ENCODE measurements around the gene KIF26A.

Gene KIF26A

DNA sequence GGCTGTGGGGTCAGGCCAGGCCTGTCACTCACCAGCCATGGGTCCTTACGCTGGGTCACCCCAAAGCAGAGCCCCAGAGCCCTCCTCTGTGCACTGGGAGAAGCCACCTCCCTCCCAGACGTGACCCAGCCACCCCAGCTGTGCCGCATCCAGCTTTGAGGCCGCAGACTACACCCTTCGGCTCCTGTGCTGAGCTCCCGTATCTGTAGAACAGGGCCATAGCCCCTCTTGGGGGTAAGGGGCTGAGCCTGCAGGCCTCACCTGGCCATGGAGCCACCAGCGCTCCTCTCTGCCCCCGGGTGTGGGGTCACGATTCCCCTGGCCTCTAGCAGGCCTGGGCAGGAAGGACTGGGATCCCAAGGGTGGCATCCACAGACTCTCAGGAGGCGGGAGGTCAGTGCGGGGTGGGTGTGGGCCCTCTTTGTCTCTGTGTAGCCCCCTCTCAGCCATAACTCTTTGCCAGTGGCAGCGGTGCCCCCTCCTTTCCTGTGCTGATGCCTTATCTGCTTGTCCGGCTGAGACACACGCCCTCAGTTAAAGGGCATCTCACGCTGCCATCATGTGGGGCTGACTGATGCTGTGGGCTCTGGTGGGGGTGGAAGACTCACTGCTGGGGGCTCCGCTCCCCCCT is 36.6 kb upstream of the KIF26A start:
- no peak for FAIRE-seq

DNA sequence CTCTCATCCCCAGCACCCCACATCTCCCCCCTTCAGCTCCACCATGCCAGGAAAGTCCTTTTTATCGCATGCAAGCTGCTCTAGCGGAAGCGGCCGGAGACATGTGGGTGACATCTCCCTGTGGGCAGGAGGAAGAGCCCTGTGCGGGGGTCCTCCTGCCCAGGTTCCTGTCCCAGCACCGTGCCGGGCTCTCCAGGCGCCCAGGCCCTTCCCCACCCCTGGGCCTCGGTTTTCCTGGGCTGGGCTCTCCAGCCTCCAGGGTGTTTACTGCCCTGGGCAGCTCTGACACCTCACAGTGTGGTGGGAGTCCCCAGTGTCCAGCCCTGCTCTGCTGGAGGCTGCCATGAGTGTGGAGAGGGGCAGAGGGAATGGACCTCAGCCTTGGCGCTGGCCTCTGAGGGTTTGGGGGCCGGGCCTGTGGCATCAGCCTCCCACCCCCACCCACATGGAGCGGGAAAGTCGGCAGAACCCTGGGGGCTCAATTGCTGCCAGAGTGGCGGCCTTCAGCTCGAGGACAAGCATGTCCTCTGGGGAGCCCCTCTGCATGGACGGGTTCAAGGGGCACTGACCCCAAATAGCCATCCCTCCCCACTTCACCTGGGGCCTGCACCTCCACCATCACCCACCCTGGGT is 36.0 kb upstream of the KIF26A start:
- no peak for FAIRE-seq

DNA sequence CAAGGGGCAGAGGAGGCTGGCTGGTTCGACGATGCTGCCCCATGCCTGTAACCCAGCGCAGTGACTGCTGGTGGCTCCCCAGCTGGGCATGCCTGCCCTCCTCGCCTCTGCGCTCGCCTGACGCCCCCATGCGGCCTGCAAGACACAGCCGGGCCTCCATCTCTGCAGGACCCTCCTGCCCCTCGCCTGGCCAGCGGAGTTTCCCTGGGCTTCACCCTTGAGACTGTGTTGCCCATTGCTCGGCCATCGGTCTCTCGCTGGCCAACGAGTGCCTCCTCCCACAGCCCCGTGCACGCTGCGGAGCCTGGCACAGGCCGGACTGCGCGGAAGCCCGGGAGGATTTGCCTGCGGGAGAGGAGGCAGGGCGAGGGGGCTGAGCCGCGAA is 35.3 kb upstream of the KIF26A start:
- FAIRE-seq, result no peak

DNA sequence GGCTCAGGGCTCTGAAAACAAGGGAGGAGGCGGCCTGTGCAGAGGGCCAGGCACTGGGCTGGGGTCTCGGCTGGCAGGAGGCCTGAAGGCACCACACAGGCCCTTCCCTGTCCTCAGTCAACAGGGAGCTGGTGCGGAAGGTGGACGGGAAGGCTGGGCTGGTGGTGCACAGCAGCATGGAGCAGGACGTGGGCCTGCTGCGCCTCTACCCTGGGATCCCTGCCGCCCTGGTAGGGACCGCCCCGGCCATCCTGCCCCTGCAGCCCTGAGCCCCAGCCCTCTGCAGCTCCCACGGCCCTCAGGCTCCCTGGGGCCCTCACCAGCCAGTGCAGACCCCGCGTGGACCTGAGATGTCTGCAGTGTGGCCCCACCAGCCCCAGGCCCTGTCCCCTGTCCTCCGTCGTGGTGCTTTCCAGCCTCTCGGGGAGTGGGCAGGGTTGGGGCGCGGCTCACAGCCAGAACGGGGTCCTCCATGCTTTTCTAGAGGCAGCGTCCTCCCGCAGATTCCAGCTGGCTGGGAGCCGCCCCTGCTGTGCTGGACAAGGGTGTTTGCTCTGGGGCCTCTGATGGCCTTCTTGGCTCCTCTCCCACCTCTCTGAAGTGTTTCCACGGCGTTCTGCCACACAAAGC is 34.8 kb upstream of the KIF26A start:
- FAIRE-seq, result no peak

DNA sequence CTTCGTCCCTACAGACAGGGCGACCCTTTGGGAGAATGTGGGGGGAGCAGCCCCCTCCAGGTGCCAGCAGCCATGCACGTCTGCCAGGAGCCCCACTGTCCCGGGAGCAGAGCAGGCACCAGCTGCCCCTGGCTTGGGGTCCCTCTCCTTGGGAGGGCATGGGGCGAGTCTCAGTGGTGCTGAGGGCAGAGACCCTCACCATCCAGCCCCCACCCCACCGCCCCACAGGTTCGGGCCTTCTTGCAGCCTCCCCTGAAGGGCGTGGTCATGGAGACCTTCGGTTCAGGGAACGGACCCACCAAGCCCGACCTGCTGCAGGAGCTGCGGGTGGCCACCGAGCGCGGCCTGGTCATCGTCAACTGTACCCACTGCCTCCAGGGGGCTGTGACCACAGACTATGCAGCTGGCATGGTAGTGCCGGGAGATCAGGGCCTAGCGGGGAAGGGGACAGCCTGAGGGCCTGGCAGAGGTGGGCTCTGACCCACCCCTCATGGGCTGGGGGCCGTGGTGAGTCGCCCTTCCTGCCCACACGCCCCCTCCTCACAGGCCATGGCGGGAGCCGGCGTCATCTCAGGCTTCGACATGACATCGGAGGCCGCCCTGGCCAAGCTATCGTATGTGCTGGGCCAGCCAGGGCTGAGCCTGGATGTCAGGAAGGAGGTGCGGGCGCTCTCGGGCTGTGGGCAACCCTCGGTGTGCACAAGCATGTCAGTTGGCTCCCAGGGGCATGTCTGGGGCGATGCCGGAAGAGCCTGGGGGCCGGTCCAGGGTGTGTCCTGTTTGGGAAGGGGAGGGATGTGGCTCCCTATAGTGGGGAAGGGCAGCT is 34.1 kb upstream of the KIF26A start:
- no peak for FAIRE-seq

DNA sequence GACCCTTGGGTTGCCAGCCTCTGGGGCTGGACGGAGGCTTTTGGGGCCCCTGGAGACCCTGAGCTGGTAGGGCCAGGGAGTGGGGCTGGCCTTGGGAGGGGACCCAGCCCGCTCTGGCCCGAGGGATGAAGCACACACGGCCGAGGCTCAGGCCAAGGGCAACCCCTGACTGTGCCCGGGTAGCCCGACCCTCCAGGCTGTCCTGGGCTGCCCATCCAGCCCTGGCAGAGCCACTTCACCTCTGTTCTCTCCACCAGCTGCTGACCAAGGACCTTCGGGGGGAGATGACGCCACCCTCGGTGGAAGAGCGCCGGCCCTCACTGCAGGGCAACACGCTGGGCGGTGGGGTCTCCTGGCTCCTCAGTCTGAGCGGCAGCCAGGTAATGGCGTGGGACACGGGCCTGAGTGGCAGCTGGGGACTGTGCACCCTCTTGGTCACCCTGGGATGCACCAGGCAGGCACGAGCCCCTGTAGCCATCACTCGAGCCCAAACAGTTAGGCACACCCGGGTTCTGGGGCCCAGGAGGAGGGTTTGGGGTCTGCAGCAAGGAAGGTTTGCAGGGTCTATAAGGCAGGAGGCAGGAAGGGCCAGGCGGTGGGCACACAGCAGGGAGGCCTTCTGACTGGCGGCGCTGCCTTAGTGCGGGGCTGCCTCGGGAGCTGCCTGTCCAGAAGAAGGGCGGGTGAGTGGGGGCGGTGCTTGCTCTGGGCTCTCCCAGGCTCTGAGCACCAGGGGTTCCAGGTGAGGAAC is 33.1 kb upstream of the KIF26A start:
- no peak for FAIRE-seq

DNA sequence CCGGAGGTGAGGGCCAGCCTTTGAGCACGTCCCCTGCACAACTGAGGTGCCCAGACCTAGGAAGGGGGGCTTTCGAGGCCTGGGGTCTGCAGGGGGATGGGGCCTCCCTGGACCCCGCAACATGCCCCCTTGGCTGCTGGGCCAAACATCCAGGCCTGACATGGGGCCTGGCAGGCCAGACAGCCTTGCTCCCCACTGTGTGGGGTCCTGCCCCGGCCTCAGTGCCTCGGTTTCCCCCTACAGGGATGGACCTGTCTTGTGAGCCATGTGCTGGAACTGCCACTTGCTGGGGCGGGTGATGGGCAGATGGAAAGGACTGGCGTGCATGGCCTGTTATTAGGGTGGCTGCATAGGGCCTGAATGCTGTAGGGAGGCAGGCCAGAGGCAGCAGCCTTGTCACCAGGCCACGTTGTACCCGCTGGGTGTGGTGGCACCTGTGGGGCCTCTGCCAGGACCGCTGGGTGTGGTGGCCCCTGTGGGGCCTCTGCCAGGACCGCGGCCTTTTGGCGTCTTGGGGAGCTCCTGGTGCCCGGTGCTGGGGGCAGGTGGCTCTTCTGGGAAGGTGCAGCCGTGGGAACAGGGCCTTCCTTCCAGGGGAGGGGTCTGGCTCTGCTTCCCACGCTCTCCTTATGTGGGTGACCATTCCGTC is 32.4 kb upstream of the KIF26A start:
- FAIRE-seq, result no peak

DNA sequence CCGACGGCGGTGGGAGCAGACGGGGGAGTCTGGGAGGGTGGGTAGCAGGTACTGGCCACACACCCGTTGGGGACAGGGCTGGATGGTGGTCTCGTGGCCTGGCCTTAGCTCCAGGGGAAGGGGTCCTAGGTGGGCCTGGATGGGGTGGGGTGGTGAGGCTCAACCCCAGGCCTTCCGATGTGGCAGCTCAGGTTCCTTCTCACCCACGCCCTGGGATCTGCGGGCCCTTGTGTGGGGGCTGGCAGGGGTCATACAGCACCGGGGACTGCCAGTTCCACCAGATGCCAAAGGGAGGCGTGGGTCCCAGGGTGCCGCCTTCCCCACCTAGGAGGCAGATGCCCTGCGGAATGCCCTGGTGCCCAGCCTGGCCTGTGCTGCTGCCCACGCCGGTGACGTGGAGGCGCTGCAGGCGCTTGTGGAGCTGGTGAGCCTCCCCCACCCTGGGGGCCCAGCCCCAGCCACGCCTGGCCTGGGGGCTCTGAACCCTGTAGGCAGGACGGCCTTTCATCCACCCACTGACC is 31.9 kb upstream of the KIF26A start:
- FAIRE-seq, result no peak

DNA sequence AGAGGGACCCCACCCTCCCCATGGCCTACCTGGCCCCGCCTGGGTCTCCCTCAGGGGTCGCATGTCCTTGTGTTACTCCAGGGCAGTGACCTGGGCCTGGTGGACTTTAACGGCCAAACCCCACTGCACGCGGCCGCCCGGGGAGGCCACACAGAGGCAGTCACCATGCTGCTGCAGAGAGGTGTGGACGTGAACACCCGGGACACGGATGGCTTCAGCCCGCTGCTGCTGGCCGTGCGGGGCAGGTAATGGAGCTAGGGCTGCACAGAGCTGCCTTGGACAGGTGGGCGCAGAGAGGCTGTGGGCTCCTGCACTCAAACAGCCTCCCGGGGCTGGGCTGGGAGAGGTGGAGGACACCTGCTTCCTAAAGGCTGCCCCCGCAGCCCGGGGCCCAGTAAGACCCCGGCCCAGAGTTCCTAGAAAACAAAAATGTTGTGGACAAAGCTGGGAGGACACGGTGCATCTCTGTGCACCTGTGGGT is 31.2 kb upstream of the KIF26A start:
- no peak for FAIRE-seq

DNA sequence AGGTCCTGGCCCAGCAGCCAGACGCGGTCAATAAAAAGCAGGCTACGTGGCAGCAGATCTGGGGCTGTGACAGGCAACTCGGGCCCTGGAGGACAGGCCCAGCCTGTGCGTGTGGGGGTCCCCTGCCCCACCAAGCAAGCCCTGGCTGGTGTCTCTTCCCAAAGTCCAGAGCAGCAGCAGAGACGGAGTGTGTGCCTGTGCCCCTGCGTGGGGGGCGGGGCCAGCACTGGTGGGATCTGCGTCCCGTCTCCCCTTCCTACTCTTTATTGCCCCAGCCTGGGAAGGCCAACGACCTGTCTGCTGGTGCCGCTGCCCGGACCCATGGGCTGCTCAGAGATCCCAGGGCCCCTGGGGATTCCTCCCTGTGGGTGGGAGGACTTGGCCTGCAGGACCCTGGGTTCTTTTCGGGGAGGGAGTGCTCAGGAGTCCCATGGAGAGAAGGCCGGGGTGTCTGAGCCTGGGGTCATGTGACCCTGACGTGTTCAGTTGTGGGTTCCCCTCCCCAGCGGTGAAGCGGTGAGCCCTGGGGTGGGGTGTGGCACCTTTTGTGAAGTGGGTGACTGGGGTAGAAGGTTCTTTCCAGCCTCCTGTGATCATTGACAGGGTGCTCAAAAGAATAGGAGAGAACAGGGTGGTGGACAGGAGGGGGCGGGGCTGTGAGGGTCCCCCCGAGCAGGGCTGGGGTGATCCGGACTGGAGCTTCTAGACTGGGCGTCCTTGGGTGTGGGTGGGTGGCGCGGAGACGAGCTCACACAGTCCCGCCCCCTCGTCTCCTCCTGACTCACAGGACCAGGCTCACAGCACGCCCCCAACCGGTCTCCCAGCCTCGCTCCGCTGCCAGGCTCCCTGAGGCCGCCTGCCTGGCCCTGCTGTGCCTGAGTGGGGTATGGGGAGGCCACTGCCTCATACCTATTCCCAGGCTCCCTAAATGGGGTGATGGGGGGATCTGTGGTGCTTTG is 30.5 kb upstream of the KIF26A start:
- FAIRE-seq, result no peak

DNA sequence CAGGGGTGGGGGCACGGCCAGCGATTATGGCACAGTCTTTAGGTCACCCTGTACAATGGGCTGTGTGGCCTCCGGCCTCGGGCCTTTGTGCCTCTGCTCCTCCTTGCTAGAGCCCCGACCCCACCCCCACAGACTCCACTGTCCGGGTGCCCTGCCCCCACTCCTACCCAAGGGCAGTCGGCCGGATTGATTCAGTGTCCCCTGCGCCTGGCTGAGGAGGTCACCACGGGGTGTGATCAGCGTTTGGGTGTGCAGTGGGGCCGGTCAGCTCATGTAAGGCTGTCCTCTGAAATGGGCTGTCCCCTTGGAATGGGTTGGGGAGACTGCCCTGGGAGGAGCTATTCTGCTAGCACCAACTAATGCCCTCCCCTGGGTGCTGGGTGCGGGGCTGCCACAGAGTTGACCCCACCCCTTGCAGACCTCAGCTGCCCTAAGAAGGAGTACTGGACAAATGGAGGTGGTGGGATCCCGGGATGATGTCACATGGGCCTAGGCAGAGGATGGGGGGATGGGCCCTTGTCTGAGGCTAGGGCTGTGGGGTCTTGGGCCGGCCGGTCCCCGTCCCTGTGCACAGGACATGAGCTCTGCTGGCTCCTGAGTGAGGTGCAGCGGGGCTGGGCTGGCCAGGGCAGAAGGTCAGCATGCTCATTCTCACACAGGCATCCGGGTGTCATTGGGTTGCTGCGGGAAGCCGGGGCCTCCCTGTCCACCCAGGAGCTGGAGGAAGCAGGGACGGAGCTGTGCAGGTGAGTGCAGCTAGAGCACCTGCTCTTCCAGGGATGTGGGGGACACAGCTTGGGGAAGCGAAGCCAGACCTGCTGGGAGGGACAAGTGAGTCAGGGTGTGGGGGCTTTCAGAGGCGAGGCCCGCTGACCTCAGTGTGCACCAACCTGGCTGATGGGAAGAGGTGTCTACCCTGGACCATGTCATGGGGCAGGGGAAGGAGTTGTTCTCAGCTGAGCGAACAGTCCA is 29.5 kb upstream of the KIF26A start:
- no peak for FAIRE-seq

DNA sequence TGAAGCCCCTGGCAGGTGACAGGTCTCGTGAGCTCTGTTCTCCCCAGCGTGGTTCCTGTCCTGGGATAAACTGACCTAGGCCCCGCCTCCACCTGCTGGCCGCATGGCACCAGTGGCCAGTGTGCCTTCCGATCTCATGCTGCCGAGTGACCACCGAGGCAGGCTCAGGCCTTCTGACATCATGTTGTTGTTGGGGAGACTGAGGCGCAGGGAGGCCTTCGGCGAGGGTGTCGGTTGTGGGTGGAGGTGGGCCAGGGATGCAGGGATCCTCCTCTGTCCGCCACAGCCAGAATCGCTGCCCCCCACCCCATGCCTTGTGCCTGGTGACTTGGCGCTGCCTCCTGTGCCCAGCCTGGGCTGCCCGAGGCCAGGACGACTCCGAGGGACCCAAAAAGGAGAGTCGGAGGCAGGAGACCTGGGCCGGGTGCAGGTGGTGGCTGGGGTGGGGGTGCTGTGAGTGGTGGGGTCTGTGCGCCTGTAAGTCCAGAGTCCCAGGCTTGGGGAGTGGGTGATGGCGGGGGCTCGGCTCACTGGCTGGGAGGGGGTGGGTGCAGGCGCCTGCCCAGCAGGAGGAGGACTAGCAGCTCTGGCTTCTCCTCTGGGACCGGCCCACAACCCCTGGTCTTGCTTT is 28.5 kb upstream of the KIF26A start:
- no peak for FAIRE-seq

DNA sequence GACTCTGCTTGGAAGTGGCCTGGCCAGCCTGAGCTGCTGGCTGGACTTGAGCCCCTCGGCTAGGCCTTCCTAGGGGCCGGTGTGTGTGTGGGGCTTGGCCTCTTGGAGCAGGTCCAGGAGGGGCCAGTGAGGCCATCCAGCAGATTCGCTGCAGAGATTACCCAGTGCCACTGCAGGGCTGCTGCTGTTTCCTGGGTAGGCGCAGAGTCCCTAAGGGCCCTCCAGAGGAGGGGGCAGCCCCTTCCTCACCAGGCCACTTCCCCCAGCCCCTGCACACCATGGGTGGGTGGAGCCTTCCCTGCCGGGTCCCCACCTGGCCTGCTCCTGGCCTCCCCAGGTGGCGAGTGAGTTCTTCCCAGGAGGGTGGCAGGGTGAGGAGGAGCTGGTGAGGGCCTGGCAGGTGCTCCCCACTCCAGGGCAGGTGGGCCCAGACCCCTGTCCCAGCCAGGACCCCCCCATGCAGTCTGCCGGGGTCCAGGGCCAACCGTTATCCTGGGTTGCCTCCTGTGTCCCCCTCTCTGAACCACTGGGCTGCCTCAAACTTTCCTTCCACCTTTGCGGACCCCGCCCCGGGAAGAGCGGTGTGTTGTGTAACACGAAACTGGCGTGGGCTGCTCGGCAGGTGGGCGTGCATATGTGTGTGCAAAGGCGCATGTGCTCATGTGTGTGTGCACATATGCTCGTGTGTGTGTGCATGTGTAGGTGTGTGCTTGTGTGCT is 27.7 kb upstream of the KIF26A start:
- no peak for FAIRE-seq

DNA sequence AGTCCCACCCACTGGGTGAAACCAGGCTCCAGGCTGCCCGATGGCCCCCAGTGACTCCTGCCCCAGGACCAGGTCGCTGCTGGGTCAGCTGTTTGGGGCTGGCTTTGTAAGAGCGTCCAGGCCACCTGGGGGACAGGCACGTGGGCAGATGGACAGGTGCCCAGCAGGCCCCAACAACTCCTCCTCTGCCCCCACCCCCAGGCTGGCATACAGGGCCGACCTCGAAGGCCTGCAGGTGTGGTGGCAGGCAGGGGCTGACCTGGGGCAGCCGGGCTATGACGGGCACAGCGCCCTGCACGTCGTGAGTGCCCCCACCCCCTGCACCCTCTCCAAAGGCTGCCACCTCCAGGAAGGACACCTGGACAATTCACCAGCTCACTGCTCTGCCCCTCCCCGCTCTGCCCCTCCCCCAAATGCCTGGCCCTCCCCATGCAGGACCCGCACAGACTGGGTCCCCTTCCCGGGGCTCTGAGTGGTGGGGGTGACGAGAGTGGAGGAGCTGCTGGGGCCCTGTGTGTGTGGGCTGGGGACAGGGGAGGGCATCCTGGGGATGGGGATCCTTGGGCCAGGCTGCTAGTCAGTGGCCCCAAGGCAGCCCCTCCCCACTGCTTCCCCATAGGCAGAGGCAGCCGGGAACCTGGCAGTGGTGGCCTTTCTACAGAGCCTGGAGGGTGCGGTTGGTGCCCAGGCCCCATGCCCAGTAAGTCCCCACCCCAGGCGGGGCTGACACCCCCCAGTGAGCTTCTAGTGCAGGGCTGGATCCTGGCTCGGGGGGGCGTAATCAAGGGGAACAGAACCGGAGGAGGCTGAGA is 26.9 kb upstream of the KIF26A start:
- no peak for FAIRE-seq

DNA sequence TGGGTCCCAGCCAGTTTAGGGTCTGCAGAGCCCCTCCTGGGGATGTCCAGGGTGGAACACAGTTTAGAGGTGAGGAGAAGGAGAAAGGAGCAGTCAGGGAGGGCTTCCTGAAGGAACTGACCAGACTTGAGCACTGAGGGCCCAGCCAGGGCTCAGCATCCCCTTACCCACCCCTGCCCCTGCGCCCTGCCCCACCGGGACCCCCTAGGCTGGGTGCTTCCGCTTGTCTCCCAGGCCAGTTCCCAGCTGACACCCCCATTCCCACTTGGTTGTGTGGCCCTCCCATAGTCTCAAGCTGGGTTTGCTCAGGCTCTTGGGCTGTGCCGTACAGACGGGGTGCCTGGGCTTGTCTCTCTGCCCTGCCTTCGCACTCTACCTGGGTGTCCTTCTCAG is 26.3 kb upstream of the KIF26A start:
- no peak for FAIRE-seq

DNA sequence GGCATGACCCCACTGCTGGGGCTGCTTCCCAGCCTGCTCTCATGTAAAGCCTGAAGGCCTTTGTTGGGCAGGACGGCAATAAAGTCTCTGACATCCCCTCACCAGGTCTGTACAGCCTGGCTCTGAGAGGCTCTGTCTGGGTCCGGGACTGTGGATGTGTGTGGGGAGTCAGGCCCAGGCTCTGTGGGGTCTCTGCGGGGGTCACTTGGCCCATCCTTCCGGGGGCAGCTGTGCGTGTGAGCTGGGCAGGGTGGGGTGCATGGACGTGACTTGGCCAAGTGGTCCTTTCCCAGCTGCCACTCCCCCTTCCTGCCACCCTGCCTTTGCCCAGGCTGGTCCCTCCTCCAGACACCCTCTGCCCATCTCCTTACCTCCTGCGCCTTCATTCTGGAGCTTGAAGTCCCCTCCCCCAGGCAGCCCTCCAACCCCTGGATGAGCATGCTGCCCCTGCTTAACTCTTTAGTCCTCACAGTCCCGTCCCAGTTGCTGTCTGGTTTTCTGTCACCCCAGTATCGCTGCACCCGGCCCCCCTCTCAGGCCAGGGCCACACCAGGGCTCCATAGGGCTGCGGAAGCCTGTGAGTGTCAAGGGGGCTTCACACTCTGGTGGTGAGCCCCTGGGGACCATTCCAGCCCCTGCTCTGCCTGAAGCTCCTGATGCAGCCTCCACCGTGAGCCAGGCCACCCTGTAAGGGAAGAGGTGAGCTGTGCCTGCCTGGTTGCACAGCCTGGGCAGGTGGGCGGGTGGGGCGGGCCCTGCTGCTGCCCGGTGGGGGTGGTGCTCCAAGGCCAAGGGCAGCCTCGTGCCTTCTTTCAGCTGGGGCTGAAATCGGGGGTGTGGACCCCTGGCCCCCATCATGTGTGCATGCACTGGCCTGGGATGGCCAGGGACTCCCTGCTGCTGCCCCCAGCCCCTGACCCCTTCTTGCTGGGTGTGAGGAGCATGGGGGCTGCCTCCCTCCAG is 25.5 kb upstream of the KIF26A start:
- no peak for FAIRE-seq

Data from islet of Langerhans (tissue), 1 donor.